Upper lobe of left lung (tissue), 6 donors: ENCODE data around the gene GRIK4. TPM values are rescaled to one million over a fixed set of nuclear protein-coding genes. Genes with fewer than 3 reads are reported as not detected.

Experiments used
- ATAC-seq, 2 donors: fragments of 200-7000 bp; cut with Tn5 transposase; one replicate each; pipeline ENCODE4 v1.9.1; 2022; ENCODE audit warnings: mild to moderate bottlenecking in 2 of 2, moderate library complexity in 2 of 2; ENCODE audit not compliant: low FRiP score in 2 of 2
- DNase-seq, 2 donors: peaks; one replicate each; pipeline ENCODE4 v3.0.0-alpha.2; 2019 to 2020
- H3K27ac ChIP-seq, 4 donors: fragments of 200-600 bp; sonication (generic); one replicate each; pipeline ENCODE4 v1.5.1; 2016 to 2019
- H3K27me3 ChIP-seq, 4 donors: fragments of 200-600 bp; sonication (generic); one replicate each; pipeline ENCODE4 v1.5.1; 2017 to 2019
- H3K36me3 ChIP-seq, 4 donors: fragments of 200-600 bp; sonication (generic); one replicate each; pipeline ENCODE4 v1.5.1; 2016 to 2019
- H3K4me1 ChIP-seq, 4 donors: fragments of 200-600 bp; sonication (generic); one replicate each; pipeline ENCODE4 v1.5.1; 2018 to 2019
- H3K4me3 ChIP-seq, 4 donors: fragments of 200-600 bp; sonication (generic); one replicate each; pipeline ENCODE4 v1.5.1; 2017 to 2019; ENCODE audit warnings: mild to moderate bottlenecking in 2 of 4, moderate library complexity in 1 of 4
- H3K9me3 ChIP-seq, 4 donors: fragments of 200-600 bp; sonication (generic); one replicate each; pipeline ENCODE4 v1.5.1; 2018 to 2019
- EP300 ChIP-seq, 4 donors: sonication (generic); formaldehyde crosslinking; IDR thresholded peaks; one replicate each; pipeline ENCODE4 v1.5.1; 2017; ENCODE audit warnings: antibody characterized with exemption in 4 of 4, control low read depth in 2 of 4
- POLR2A ChIP-seq, 4 donors: fragments of 450-650 bp; IDR thresholded peaks; one replicate each; pipeline ENCODE4 v1.5.1; 2016 to 2017; ENCODE audit warnings: antibody characterized with exemption in 4 of 4, mild to moderate bottlenecking in 2 of 4
- POLR2AphosphoS5 ChIP-seq, 2 donors: sonication (generic); formaldehyde crosslinking; IDR thresholded peaks; one replicate each; pipeline ENCODE4 v1.5.1; 2017; ENCODE audit warnings: antibody characterized with exemption in 2 of 2
- WGBS, 2 donors: methylation state at CpG; one replicate each; pipeline ENCODE4 v1.1.5; 2017 to 2018; 5-methylcytosine and 5-hydroxymethylcytosine counted together
- total RNA-seq, 6 donors: library from RNA; depleted of rRNA in 4 of 6; stranded (reverse); fragments of >200 nt in 4 of 6; gene quantifications; one replicate each; pipeline versions ENCODE4 v1.1.0 to v1.2.1, GENCODE V29; 2016 to 2021
- TF ChIP-seq, protein P1 (sequence below), 6 experiments: fragments of 450-650 bp in 4 of 6; fragments of 200-600 bp in 2 of 6; sonication (generic) in 2 of 6; IDR thresholded peaks; one replicate each; pipeline ENCODE4 v1.5.1; 2016 to 2019; ENCODE audit warnings: antibody characterized with exemption in 6 of 6
- donor health status: DM: no; HTN: no; CAD: no; lungs with moderate emphysema.
- donor health status: DM: no; HTN: yes; CAD: no; lungs with severe emphysema.

GRIK4 gene
- total RNA-seq, 6 donors from 2014 or later = 0.30 to 8.4 (median 0.78) TPM

DNA sequence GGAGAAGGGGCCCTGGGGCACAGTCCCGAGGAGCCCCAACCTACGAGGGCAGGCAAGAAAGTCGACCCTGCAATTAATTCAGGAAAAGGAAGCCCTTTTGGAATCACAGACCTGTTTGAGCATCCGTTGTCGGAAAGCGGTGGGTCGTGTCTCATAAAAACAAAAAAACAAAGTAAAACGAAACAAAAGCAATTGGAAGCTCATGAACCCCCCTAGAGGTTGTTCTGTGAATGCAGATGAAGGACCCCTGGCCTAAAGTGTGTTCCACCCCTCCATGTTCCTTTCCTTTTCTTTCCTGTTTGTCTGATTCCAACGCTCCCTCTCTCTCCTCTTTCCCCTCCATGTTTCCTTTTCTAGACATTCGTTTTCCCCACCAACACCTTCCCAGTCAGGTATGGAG lies 203.7 kb downstream of the GRIK4 start:
- no peaks in the 10 kb centered on the region for H3K9me3 ChIP-seq
- no peaks in the 10 kb centered on the region for H3K36me3 ChIP-seq
- no peaks in the 10 kb centered on the region for H3K27me3 ChIP-seq
- TF ChIP-seq POLR2A (IDR thresholded peaks at IDR 0.05) (no peak), POLR2AphosphoS5 (IDR thresholded peaks at IDR 0.05) (no peak)
- TF ChIP-seq, protein P1, sequence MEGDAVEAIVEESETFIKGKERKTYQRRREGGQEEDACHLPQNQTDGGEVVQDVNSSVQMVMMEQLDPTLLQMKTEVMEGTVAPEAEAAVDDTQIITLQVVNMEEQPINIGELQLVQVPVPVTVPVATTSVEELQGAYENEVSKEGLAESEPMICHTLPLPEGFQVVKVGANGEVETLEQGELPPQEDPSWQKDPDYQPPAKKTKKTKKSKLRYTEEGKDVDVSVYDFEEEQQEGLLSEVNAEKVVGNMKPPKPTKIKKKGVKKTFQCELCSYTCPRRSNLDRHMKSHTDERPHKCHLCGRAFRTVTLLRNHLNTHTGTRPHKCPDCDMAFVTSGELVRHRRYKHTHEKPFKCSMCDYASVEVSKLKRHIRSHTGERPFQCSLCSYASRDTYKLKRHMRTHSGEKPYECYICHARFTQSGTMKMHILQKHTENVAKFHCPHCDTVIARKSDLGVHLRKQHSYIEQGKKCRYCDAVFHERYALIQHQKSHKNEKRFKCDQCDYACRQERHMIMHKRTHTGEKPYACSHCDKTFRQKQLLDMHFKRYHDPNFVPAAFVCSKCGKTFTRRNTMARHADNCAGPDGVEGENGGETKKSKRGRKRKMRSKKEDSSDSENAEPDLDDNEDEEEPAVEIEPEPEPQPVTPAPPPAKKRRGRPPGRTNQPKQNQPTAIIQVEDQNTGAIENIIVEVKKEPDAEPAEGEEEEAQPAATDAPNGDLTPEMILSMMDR (IDR thresholded peaks at IDR 0.05) = peak in 1 of 6 experiments; percentile 24
- no peak overlapping the region for H3K27ac ChIP-seq
- 39 to 45% methylated on average over 10 of the region's 10 CpGs for WGBS, 2 donors
- peaks cover 7 to 11% (median 10%) of the 10 kb centered on the region in 4 donors for H3K4me1 ChIP-seq
- no peak for ATAC-seq
- peak overlapping the region in 1 of 4 donors; percentile 21 for H3K4me3 ChIP-seq
- DNase-seq = no peak

DNA sequence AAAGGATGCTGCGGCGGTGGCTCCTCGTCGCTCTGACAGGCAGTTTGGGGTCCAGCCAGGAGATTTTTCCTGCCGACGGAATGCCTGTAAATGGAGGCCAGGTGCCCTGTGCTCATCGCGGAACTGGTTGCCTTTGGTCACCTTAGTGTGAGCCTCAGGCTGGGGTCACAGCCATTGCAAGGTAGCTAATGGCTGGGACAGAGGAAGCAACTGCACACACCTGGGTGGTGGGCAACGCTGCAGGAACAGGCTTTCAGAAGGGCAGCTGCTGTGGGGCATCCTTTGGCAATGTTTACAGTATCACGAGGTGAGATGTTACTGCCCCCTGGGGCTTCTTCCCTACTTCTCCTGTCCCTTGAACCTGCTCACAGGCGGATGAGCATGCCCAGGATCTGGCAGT lies 205.5 kb downstream of the GRIK4 start:
- no peaks in the 10 kb centered on the region for H3K27me3 ChIP-seq
- no peak overlapping the region for H3K27ac ChIP-seq
- no peaks in the 10 kb centered on the region for H3K36me3 ChIP-seq
- 89 to 90% methylated on average over 7 to 11 of the region's 11 CpGs for WGBS, 2 donors
- no peak for TF ChIP-seq EP300 (IDR thresholded peaks at IDR 0.05)
- TF ChIP-seq, protein P1 (IDR thresholded peaks at IDR 0.05) = no peak
- no peak for TF ChIP-seq POLR2A (IDR thresholded peaks at IDR 0.05)
- TF ChIP-seq POLR2AphosphoS5 (IDR thresholded peaks at IDR 0.05) = no peak
- H3K4me1 ChIP-seq = peaks cover 0 to under 1% (median 0%) of the 10 kb centered on the region in 4 donors
- no peaks in the 10 kb centered on the region for H3K9me3 ChIP-seq
- DNase-seq (no peak), ATAC-seq (no peak)
- H3K4me3 ChIP-seq = no peak overlapping the region

DNA sequence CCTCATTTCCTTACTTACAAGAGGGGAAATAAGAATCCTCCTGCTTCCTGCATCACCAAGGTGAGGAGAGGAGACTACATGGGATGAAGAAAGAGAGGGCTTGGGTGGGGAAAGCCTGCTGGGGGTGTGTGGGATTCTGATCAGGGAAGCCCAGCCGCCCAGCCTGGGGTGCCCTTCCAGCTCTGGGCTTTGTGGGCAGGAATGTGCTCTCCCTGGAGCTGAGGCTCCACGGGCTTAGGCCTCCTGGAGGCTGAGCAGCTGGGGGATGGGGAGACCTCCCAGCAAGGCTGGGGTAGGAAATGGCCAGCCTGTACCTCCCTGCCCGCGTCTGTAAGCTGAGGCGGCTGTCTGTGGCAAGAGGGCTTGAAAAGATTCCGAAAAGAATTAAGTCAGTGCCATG lies 206.1 kb downstream of the GRIK4 start:
- Histone ChIP-seq H3K27me3 (no peaks in the 10 kb centered on the region), H3K36me3 (no peaks in the 10 kb centered on the region), H3K9me3 (no peaks in the 10 kb centered on the region), H3K4me1 (no peaks in the 10 kb centered on the region), H3K4me3 (no peak overlapping the region), H3K27ac (no peak overlapping the region)
- WGBS, 2 donors = 27 to 75% methylated on average over 1 to 6 of the region's 6 CpGs
- TF ChIP-seq, protein P1 (IDR thresholded peaks at IDR 0.05) = no peak
- TF ChIP-seq POLR2AphosphoS5 (IDR thresholded peaks at IDR 0.05) = no peak
- TF ChIP-seq EP300 (IDR thresholded peaks at IDR 0.05) = no peak
- no peak for TF ChIP-seq POLR2A (IDR thresholded peaks at IDR 0.05)
- no peak for ATAC-seq
- no peak for DNase-seq

DNA sequence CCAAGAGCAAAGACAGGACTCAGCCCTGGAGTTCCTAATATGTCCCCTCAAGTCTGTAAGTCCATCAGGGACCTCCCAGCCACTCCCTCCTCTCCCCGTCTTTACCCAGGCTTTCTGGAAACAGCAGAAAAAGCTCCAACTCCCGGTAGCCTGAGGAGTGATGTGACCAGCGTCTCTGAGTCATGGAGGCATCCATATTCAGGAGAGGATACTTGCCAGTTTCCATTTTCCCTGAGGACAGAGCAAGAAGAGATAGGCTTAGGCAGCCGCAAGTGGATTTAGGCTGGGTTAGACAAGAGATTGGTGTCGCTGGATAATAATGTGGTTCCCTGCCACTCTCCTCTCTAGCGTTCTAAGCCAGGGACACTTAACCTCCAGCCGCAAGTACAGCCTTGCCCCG lies 206.6 kb downstream of the GRIK4 start:
- Histone ChIP-seq H3K4me1 (no peaks in the 10 kb centered on the region), H3K4me3 (no peak overlapping the region), H3K27me3 (no peaks in the 10 kb centered on the region), H3K9me3 (no peaks in the 10 kb centered on the region), H3K36me3 (no peaks in the 10 kb centered on the region), H3K27ac (no peak overlapping the region)
- no peak for ATAC-seq
- no peak for TF ChIP-seq POLR2AphosphoS5 (IDR thresholded peaks at IDR 0.05)
- TF ChIP-seq EP300 (IDR thresholded peaks at IDR 0.05) = no peak
- TF ChIP-seq, protein P1 (IDR thresholded peaks at IDR 0.05) = no peak
- no peak for TF ChIP-seq POLR2A (IDR thresholded peaks at IDR 0.05)
- no peak for DNase-seq
- WGBS, 2 donors = 76 to 80% methylated on average over 8 of the region's 8 CpGs

DNA sequence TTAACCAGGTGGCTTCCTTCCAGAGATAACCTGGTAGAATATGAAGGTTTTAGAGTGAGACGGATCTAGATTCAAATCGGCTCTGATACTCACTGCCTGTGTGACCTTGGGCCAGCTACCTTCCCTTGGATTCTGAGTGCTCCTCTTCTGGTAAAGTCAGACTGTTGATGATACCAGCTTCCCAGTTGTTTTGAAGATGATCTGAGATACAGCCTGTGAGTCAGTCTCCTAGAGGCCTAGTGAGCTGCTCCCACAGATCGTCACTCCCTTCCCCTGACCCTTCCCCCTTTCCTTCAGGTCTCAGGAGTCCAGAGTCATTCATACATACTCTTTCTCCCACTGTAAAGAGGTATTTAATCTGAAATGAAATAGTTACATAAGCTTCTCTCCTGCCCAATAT lies 207.8 kb downstream of the GRIK4 start:
- no peak for ATAC-seq
- Histone ChIP-seq H3K27ac (no peak overlapping the region), H3K36me3 (no peaks in the 10 kb centered on the region), H3K4me1 (no peaks in the 10 kb centered on the region), H3K27me3 (no peaks in the 10 kb centered on the region), H3K9me3 (no peaks in the 10 kb centered on the region), H3K4me3 (no peak overlapping the region)
- 71 to 76% methylated on average over 3 of the region's 3 CpGs for WGBS, 2 donors
- TF ChIP-seq POLR2AphosphoS5 (IDR thresholded peaks at IDR 0.05) (no peak), POLR2A (IDR thresholded peaks at IDR 0.05) (no peak), EP300 (IDR thresholded peaks at IDR 0.05) (no peak)
- TF ChIP-seq, protein P1 (IDR thresholded peaks at IDR 0.05) = no peak
- no peak for DNase-seq
